ENCODE measurements around the gene PPP1R15A. TPM values are rescaled to one million over a fixed set of nuclear protein-coding genes. Genes with fewer than 3 reads are reported as not detected.
"Not testable (repeated sequence)": the region's sequence is repeated elsewhere in the genome, so short reads cannot be mapped to it uniquely, and the experiment has no call there.

Gene PPP1R15A
- polyA plus RNA-seq, 1 donor from 2014 or later: 73.6 TPM

DNA sequence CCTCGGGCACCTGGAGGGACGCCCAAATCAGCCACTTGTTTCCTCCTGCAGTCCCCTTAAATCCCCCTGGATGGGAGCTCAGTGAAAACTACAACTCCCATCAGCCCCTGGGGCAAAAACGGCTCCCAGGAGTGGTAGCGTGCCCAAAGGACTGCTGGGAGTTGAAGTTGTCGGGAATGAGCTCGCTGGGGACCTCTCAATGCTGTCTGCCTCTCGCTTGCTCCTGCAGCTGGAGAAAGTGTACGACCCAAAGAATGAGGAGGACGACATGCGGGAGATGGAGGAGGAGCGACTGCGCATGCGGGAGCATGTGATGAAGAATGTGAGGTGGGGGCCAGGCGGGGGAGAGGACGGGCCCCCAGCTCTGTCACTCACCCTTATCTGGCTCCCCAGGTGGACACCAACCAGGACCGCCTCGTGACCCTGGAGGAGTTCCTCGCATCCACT lies 46.6 kb downstream of the PPP1R15A start:
- Histone ChIP-seq H2AFZ (ENCODE audit: low read depth, low read length) (no peak overlapping the region), H3K4me3 (ENCODE audit: low read length) (no peak overlapping the region), H3K9ac (ENCODE audit: low read length) (no peak overlapping the region), H4K20me1 (ENCODE audit: insufficient read depth) (no peaks in the 10 kb centered on the region), H3K9me3 (ENCODE audit: low read length) (no peaks in the 10 kb centered on the region), H3K79me2 (replicated peaks; ENCODE audit: insufficient read depth, low read length) (no peaks in the 10 kb centered on the region), H3K9me2 (ENCODE audit: insufficient read depth, low read length) (no peaks in the 10 kb centered on the region), H3K4me2 (ENCODE audit: low read length) (no peak overlapping the region), H3K36me3 (ENCODE audit: insufficient read depth, low read length) (no peaks in the 10 kb centered on the region), H3K27me3 (ENCODE audit: insufficient read depth, low read depth, low read length) (no peaks in the 10 kb centered on the region), H3F3A (ENCODE audit: insufficient read depth, low read length, poor library complexity, severe bottlenecking) (no peaks in the 10 kb centered on the region), H3K27ac (ENCODE audit: low read length) (no peak overlapping the region)
- TF ChIP-seq CTCF (IDR thresholded peaks at IDR 0.05; ENCODE audit: poor library complexity, severe bottlenecking) (no peak), MXI1 (conservative IDR thresholded peaks at IDR 0.05; ENCODE audit: poor library complexity, severe bottlenecking) (no peak), TAF1 (IDR thresholded peaks at IDR 0.05; ENCODE audit: low read depth) (no peak), RAD21 (conservative IDR thresholded peaks at IDR 0.05) (no peak), POLR2AphosphoS5 (IDR thresholded peaks at IDR 0.05) (no peak), SMC3 (conservative IDR thresholded peaks at IDR 0.05; ENCODE audit: poor library complexity) (no peak), EP300 (conservative IDR thresholded peaks at IDR 0.05; ENCODE audit: poor library complexity, severe bottlenecking) (no peak), REST (IDR thresholded peaks at IDR 0.05; ENCODE audit: borderline replicate concordance) (no peak), EZH2 (IDR thresholded peaks at IDR 0.05; ENCODE audit: borderline replicate concordance, insufficient read depth, low read length, poor library complexity, severe bottlenecking) (no peak)

- not testable (repeated sequence) for H3K9ac ChIP-seq (ENCODE audit: low read length); H3K27me3 ChIP-seq (ENCODE audit: insufficient read depth, low read depth, low read length); H3K9me2 ChIP-seq (ENCODE audit: insufficient read depth, low read length); H3K4me2 ChIP-seq (ENCODE audit: low read length); H4K20me1 ChIP-seq (ENCODE audit: insufficient read depth); H3K36me3 ChIP-seq (ENCODE audit: insufficient read depth, low read length); H3K9me3 ChIP-seq (ENCODE audit: low read length); H2AFZ ChIP-seq (ENCODE audit: low read depth, low read length); H3K79me2 ChIP-seq (replicated peaks; ENCODE audit: insufficient read depth, low read length); H3K4me3 ChIP-seq (ENCODE audit: low read length); H3F3A ChIP-seq (ENCODE audit: insufficient read depth, low read length, poor library complexity, severe bottlenecking); H3K27ac ChIP-seq (ENCODE audit: low read length)
Observed at GRCh38 chr19:48919271-48919670, 47.0 kb downstream of the PPP1R15A start.

GRCh38 chr19:48920949-48921348 lies 48.7 kb downstream of the PPP1R15A start:
- Histone ChIP-seq H3K4me2 (ENCODE audit: low read length) (no peak overlapping the region), H3K4me3 (ENCODE audit: low read length) (no peak overlapping the region), H2AFZ (ENCODE audit: low read depth, low read length) (no peak overlapping the region), H3K27me3 (ENCODE audit: insufficient read depth, low read depth, low read length) (no peaks in the 10 kb centered on the region), H3K27ac (ENCODE audit: low read length) (no peak overlapping the region), H3K9me3 (ENCODE audit: low read length) (no peaks in the 10 kb centered on the region), H4K20me1 (ENCODE audit: insufficient read depth) (no peaks in the 10 kb centered on the region), H3K9ac (ENCODE audit: low read length) (no peak overlapping the region), H3K9me2 (ENCODE audit: insufficient read depth, low read length) (no peaks in the 10 kb centered on the region), H3K79me2 (replicated peaks; ENCODE audit: insufficient read depth, low read length) (no peaks in the 10 kb centered on the region), H3F3A (ENCODE audit: insufficient read depth, low read length, poor library complexity, severe bottlenecking) (no peaks in the 10 kb centered on the region), H3K36me3 (ENCODE audit: insufficient read depth, low read length) (no peaks in the 10 kb centered on the region)
- TF ChIP-seq REST (IDR thresholded peaks at IDR 0.05; ENCODE audit: borderline replicate concordance): no peak
- no peak for TF ChIP-seq TAF1 (IDR thresholded peaks at IDR 0.05; ENCODE audit: low read depth)
- no peak for TF ChIP-seq CTCF (IDR thresholded peaks at IDR 0.05; ENCODE audit: poor library complexity, severe bottlenecking)
- TF ChIP-seq RAD21 (conservative IDR thresholded peaks at IDR 0.05): no peak
- TF ChIP-seq EZH2 (IDR thresholded peaks at IDR 0.05; ENCODE audit: borderline replicate concordance, insufficient read depth, low read length, poor library complexity, severe bottlenecking): no peak
- no peak for TF ChIP-seq POLR2AphosphoS5 (IDR thresholded peaks at IDR 0.05)
- no peak for TF ChIP-seq SMC3 (conservative IDR thresholded peaks at IDR 0.05; ENCODE audit: poor library complexity)
- no peak for TF ChIP-seq MXI1 (conservative IDR thresholded peaks at IDR 0.05; ENCODE audit: poor library complexity, severe bottlenecking)
- no peak for TF ChIP-seq EP300 (conservative IDR thresholded peaks at IDR 0.05; ENCODE audit: poor library complexity, severe bottlenecking)

Data from neural cell (in vitro differentiated cells).